Activated T-cell treated with anti-CD3 and anti-CD28 coated beads, Interleukin-2, amount 50 U/mL, for 4 hours (primary cell): ENCODE measurements around the gene POU3F3. TPM values are rescaled to one million over a fixed set of nuclear protein-coding genes. Genes with fewer than 3 reads are reported as not detected.

Experiments
- ATAC-seq, 2 donors: fragments of 200-7000 bp; cut with Tn5 transposase; one replicate each; pipeline ENCODE4 v1.10.0; 2021
- DNase-seq: peaks from one replicate; pipeline ENCODE4 v3.0.0-alpha.2; 2020
- H3K27me3 Mint-ChIP-seq: one replicate; pipeline ENCODE4 v1.8.0; 2021; ENCODE audit warnings: low read depth, mixed read lengths
- H3K36me3 Mint-ChIP-seq: one replicate; pipeline ENCODE4 v1.8.0; 2022; ENCODE audit warnings: mixed read lengths; ENCODE audit not compliant: insufficient read depth
- H3K4me1 Mint-ChIP-seq: one replicate; pipeline ENCODE4 v1.8.0; 2021; ENCODE audit warnings: low read depth, mixed read lengths
- H3K4me3 Mint-ChIP-seq: one replicate; pipeline ENCODE4 v1.8.0; 2021; ENCODE audit warnings: mild to moderate bottlenecking, moderate library complexity, mixed read lengths
- H3K9me3 Mint-ChIP-seq: one replicate; pipeline ENCODE4 v1.8.0; 2021; ENCODE audit warnings: mixed read lengths
- total RNA-seq, 3 donors: library from RNA; stranded (reverse); gene quantifications; one replicate each; pipeline ENCODE4 v1.2.1, GENCODE V29; 2021

POU3F3 gene
- total RNA-seq, 3 donors from 2014 or later: not detected

DNA sequence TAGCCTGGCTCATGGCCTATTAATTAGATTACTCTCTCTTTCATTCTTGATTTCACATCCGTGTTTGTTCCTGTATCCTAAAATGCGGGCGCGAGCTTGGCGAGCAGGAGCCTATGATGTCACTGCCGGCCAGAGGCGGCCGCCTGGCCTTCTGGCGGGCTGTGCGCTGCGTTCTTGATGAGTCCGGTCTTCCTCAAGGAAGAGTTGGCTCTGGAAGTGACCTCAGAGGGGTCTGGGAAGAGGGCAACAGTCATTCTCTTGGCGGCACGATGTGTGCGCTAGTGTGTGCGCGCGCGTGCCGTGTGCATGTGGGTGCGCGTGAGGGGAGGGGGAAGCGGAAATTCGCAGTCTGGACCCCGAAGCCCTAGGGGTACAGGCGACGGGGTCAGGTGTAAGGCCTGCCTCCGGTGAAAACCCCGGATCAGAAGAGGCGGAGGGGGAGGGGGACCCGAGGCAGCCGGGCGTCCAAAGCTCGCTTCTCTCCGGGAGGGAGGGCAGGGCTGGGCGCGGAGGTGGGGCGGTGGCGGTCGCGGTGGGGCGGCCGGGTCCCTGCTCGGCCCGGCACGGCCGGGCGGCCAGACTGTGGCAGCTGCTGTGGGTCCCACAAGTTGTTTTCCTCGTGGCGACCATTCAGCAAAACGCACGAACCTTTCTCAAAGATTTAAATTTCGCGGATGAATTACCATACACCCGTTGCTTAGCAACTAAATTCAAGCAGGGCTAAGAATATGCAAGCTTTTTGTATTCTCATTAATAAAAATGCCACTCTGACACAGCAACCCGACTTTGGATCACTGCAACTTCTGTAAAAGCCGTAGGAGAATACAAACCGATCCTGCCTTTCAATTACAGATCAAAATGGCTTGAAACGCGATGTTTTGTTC, 8.4 kb downstream of the POU3F3 start:
- peaks cover 17% of the 10 kb centered on the region for H3K9me3 Mint-ChIP-seq
- H3K4me3 Mint-ChIP-seq: no peak overlapping the region
- DNase-seq (no peak), ATAC-seq (no peak)
- peaks cover 3% of the 10 kb centered on the region for H3K4me1 Mint-ChIP-seq
- H3K27me3 Mint-ChIP-seq: peaks cover 78% of the 10 kb centered on the region
- H3K36me3 Mint-ChIP-seq: no peaks in the 10 kb centered on the region

DNA sequence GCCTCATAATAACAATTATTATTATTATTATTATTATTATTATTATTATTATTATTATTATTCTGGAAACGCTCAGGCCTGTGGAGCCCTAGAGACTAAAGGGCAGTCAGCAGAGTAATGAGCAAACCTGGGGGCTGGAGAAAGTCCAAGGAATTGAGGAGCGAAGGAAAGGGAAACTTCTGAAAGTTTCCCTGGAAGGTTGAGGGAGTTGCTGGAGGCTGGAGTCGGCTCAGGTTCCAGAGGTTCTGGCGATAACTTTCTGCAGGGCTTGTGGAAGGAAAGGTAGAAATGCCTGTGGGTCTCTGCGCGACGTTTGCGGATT, 9.2 kb downstream of the POU3F3 start:
- no peaks in the 10 kb centered on the region for H3K36me3 Mint-ChIP-seq
- H3K4me1 Mint-ChIP-seq: no peaks in the 10 kb centered on the region
- peaks cover 81% of the 10 kb centered on the region for H3K27me3 Mint-ChIP-seq
- peaks cover 16% of the 10 kb centered on the region for H3K9me3 Mint-ChIP-seq
- DNase-seq (no peak), ATAC-seq (no peak)
- H3K4me3 Mint-ChIP-seq: no peak overlapping the region

DNA sequence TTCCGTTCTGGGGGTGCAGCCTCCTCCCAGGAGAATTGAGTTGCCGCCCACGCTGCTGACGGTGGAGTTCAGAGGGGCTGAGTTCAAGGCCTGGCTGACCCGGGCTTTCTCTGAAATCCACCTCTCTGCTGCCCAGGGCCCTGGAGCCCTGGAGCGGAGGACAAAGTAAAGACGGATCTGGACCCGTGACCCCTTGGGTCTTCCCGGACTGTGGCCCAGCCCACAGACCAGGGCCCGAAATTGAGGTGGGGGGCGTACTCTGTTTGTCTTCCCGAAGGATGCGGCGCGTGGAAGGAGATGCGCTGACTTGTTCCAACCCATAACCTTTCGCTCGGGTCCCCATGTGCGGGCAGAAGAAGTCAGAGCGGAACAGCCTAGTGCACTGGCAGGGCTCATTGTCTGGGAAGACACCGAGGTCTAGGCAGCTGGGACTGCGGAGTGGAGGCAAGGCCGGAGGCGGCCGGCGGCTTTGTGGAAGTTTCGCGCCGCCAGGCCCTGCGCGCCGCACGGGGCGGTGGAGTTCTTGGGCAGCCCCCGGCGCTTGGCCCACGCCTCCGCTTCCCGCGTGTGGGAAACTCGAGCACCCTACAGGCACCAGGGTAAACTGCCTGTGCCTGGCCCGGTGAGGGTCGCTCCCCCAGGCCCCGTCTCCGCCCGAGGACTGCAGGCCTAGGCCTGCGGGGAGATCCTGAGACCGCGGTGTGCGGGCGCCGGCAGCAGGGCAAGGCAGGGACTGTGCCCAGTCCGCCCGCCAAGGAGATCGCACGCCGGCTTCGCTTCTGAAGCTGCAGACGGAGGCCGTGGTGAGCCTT, 9.8 kb downstream of the POU3F3 start:
- no peak for DNase-seq
- Mint-ChIP-seq H3K4me1 (no peaks in the 10 kb centered on the region), H3K9me3 (peaks cover 11% of the 10 kb centered on the region), H3K27me3 (peaks cover 81% of the 10 kb centered on the region), H3K4me3 (no peak overlapping the region), H3K36me3 (no peaks in the 10 kb centered on the region)
- peak in 1 of 2 donors; percentile 25 for ATAC-seq

DNA sequence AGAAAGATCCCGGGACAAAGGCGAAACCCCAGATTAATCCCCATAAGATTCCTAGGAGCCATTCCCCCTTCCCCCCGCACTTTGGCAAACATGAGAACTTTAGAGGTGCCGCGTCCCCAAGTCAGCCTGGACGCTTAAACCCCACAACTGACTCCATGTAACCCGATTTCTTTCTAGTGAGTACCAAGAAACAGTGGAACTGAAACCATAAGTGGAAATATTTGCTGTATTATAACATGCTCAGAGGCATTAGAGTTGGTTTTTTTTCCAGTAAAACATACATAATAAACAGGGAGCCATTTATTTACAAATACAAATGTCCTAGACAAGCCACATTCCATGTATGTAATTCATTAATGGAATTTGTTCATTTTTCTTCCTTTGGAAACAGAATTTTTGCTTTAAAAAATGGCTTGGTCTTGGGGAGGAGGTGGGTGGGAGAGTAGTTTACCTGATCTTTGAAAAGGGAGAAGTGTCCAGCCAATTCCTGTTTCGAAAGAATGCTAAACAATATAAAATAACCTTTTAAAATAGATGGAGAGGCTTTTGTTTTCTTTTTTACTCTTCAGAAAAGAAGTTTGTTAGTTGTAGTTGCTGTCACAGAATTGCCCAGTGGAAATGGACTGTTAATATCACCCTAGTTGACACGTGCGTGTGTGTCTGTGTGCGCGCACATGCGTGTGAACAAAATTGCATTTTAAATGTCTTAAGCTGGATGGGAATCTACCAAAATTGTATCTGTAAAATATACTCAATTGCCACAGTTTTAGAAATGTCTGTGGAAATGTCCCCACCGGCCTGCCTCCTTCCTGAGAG, 10.6 kb downstream of the POU3F3 start:
- Mint-ChIP-seq H3K27me3 (peaks cover 78% of the 10 kb centered on the region), H3K9me3 (peaks cover 4% of the 10 kb centered on the region), H3K4me3 (no peak overlapping the region), H3K4me1 (no peaks in the 10 kb centered on the region), H3K36me3 (no peaks in the 10 kb centered on the region)
- DNase-seq (no peak), ATAC-seq (no peak)

DNA sequence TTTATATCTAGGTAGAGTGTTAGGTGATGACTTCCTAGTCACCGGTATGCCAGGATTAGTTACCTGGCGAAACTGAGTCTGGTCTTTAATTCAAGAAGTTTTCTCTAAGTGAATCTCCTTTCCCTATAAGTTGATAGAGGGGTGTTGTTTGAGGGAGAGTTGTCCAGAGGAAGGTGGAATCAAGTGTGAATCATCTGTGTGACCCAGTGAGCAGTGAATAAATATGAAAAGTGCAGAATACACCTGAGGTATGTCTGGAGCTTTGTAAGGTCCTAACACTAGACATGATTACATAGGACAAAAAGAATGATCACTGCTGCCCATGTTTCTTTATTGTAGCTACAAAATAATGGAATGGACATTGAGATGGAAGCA, 11.2 kb downstream of the POU3F3 start:
- H3K4me3 Mint-ChIP-seq: no peak overlapping the region
- peaks cover 78% of the 10 kb centered on the region for H3K27me3 Mint-ChIP-seq
- DNase-seq (no peak), ATAC-seq (no peak)
- no peaks in the 10 kb centered on the region for H3K36me3 Mint-ChIP-seq
- H3K4me1 Mint-ChIP-seq: no peaks in the 10 kb centered on the region
- peaks cover 3% of the 10 kb centered on the region for H3K9me3 Mint-ChIP-seq

DNA sequence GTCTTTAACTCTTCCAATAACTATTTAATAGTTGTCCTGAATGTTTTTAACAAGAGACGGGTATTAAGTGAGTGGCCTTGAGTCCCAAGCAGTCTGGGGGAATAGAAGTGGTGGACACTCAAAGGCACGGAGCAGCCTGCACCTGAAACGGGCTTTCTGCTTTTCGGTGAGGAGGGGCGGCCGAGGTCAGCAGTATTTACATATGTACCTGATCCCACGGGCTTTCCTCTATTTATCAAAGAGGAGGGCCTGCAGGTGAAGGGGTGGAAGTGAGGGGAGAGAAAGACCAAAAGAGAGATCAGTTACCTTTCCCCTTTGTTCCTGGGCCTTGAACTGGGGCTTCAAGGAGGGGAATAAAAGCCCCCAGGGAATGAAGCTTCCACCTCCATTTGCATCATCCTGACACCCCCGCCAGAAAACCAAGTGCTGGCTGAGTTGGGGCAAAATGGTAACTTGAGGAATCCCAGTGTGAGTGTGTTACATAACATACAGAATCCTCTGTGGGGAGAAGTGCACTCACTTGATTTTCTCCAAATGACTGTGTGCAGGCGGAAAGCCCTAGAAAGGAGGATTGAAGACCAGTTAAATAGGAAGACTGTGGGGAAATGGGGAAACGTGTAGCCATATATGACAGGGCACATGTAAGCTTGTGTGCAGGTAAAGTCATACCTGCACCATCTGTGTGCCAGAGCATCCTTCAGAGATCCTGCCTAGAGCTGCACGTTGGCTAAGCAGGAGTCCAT, 12.4 kb downstream of the POU3F3 start:
- no peaks in the 10 kb centered on the region for H3K36me3 Mint-ChIP-seq
- no peaks in the 10 kb centered on the region for H3K4me1 Mint-ChIP-seq
- H3K4me3 Mint-ChIP-seq: no peak overlapping the region
- peaks cover 2% of the 10 kb centered on the region for H3K9me3 Mint-ChIP-seq
- no peak for DNase-seq
- H3K27me3 Mint-ChIP-seq: peaks cover 79% of the 10 kb centered on the region
- no peak for ATAC-seq

DNA sequence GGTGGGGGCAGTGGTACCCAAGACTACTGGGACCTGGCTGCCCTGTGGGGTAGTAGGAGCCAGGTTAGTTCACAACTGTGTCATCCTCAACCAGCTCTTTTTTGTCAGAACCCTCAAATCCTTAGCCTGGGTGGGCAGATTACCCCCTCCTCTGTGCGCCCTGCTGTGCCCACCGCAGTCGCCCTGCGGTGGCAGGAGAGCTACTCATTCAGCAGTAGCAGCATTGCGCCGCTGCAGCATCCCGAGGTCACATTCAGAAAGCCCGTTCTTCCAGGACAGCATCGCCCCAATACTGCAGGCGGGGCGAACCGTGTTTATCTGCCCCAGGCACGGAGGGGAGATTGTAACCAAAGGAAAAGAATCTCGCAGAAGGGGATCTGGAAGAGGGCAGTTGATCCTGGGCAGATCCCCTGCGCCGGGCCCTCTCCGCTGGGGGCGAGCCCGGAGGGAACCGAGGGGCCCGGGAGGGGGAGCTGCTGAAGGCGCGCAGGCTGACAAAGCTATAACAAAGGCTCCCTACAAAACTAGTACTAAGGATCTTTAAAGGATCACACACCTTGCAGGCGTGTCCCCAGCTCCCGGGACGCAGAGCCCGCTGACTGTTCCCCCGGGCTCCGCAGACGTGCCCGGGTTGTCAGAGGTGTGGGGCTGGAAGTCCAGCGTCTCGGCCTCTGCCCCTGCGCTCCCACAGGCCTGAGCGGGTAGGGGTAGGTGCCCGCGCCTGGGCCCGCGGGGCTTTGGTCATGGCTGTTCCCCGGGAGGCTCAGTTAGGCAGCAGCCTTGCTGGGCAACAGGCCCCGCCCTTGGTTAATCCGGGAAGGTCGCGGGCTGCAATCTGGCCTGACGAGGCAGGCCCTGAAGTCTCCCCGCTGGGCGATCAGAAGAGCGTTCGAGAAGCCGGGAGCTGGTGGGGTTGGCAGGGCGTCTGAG, 13.2 kb downstream of the POU3F3 start:
- no peak for DNase-seq
- Mint-ChIP-seq H3K4me3 (no peak overlapping the region), H3K9me3 (no peaks in the 10 kb centered on the region), H3K4me1 (peaks cover 6% of the 10 kb centered on the region), H3K27me3 (peaks cover 79% of the 10 kb centered on the region), H3K36me3 (no peaks in the 10 kb centered on the region)
- no peak for ATAC-seq

DNA sequence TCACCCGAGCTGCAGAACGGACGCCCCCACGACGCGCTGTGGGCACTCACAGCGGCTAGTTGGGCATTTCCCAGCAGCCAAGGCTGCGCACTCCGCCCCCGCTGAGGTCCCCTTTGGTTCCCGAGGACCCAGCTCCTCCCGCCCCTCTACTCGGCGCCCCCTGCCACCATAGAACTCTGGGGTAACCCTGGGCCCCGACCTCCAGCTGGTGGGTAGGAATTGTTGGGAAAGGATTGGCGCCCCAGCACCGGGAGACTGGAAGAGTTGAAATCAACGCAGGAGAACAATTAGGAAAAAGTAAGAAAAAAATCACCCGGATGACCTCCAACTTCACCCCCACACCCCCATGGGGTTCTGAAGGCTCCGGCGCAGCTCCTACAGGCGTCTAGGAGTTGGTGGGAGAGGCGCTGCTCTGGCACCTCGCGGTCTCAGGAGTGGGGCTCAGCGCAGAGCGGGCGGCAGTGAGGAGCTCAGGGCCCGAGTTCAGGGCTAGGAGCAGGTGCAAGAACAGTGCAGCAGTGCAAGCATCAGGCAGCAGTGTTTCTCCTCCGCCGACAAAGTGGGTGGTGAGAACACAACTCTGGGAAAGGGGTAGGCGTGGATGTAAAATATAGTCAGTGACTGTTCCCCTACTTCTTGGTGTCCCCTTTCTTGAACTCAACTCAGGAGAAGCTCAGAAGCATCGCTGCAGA, 14.0 kb downstream of the POU3F3 start:
- peaks cover 11% of the 10 kb centered on the region for H3K4me1 Mint-ChIP-seq
- no peak for ATAC-seq

DNA sequence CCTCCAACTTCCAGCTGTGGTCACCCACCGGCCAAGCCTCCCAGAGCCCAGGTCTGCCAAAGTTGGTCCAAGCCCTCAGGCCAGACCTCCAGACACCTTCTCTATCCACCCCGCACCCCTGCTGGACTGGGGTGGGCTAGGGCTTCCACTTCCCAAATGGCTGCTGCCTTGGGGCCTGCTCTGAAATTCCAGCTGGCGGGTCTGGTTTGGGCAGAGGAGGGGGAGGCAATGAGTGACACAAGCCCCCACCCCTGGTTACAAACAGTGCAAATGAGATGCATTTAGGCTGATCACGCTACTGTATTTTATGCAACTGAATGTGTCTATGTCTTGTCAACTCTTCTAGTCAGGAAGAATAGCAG, 14.6 kb downstream of the POU3F3 start:
- ATAC-seq: no peak
- H3K27me3 Mint-ChIP-seq: peaks cover 78% of the 10 kb centered on the region
- H3K4me3 Mint-ChIP-seq: no peak overlapping the region

More for the DNA sequence above, 14.0 kb downstream of the POU3F3 start:
- Mint-ChIP-seq H3K9me3 (no peaks in the 10 kb centered on the region), H3K27me3 (peaks cover 82% of the 10 kb centered on the region), H3K4me3 (no peak overlapping the region), H3K36me3 (no peaks in the 10 kb centered on the region)
- no peak for DNase-seq

DNA sequence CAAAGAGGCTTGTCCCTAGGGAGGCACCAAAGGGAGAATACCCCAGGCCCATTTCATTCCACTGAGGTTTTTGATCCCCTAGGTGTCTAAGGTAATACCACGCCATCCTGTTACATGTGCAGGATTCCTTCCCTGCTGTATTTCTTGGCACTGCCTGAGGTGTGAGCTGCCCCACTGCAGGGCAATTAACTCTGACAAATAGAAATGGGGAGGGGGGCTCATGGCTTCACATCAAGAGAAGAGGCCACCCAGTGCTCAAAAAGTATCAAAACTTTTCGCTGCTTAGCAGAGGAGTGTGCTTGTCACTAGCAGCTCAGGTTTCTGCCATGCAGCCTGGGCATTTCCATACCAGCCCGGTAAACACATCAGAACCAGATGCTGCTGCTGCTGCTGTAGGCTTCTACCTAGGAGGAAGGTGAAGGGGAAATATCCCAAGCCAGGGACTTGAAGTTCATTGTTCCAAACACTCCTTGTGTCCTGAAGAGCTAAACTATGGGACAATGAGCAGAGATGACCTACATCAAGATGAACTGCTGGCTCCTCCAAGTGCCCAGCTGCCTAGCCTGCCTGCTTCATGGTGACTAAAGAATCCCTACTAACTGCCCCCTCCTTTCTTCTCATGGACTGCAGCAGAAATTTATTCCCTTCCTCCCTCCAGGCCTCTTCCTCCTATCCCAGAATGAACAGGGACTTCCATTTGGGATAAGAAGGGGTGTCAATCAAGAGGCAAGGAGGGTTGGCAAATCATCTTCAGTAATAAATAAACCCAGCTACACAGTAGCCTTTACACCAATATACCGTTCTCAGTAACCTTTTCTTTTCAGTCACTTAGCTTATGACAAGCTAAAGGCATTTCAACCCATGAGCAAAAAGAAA, 16.4 kb downstream of the POU3F3 start:
- Mint-ChIP-seq H3K36me3 (no peaks in the 10 kb centered on the region), H3K4me3 (no peak overlapping the region), H3K27me3 (peaks cover 80% of the 10 kb centered on the region), H3K9me3 (no peaks in the 10 kb centered on the region), H3K4me1 (peaks cover 11% of the 10 kb centered on the region)
- DNase-seq (no peak), ATAC-seq (no peak)

More for the DNA sequence above, 14.6 kb downstream of the POU3F3 start:
- Mint-ChIP-seq H3K9me3 (no peaks in the 10 kb centered on the region), H3K36me3 (no peaks in the 10 kb centered on the region), H3K4me1 (peaks cover 11% of the 10 kb centered on the region)
- DNase-seq: no peak

DNA sequence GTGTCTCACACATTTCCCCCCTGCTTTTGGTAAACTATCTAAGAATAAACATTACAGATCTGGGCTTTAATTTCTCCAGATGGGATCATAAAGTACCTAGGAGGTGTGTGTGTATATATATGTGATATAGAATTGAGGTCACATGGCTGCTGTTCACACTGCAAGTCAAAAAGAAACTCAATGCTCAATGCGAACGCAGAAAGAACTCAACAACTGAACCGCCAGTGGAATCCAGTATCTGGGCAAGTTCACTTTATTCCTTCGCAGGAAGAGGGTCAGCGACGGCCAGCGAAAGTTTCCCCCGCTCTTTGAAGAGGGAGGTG, 17.7 kb downstream of the POU3F3 start:
- ATAC-seq: no peak
- Mint-ChIP-seq H3K27me3 (peaks cover 68% of the 10 kb centered on the region), H3K9me3 (no peaks in the 10 kb centered on the region), H3K4me3 (no peak overlapping the region), H3K36me3 (no peaks in the 10 kb centered on the region), H3K4me1 (peaks cover 11% of the 10 kb centered on the region)
- DNase-seq: no peak
